Lower leg skin (tissue), 3 donors: ENCODE measurements around the gene RAPGEF2.

Source experiments
- CTCF ChIP-seq, 3 donors: fragments of 450-650 bp; IDR thresholded peaks; one replicate each; pipeline ENCODE4 v1.5.1; 2016; ENCODE audit warnings: antibody characterized with exemption in 3 of 3, mild to moderate bottlenecking in 3 of 3, moderate library complexity in 2 of 3
- POLR2A ChIP-seq, 2 donors: fragments of 450-650 bp; IDR thresholded peaks; one replicate each; pipeline ENCODE4 v1.6.1; 2016 to 2017; ENCODE audit warnings: antibody characterized with exemption in 2 of 2, mild to moderate bottlenecking in 1 of 2, moderate library complexity in 1 of 2

- no peak for TF ChIP-seq CTCF (IDR thresholded peaks at IDR 0.05)
- no peak for TF ChIP-seq POLR2A (IDR thresholded peaks at IDR 0.05)
Observed at GRCh38 chr4:159312236-159312635, 209.4 kb downstream of the RAPGEF2 start.
